B cell (primary cell): ENCODE measurements around the gene KRT35.

Experiments used
- EZH2 ChIP-seq: IDR thresholded peaks from 2 replicates; pipeline ENCODE4 v1.6.1; 2012; ENCODE audit warnings: borderline replicate concordance, low read depth, mild to moderate bottlenecking, moderate library complexity, low read length; ENCODE audit not compliant: insufficient read depth, poor library complexity, severe bottlenecking
- TF ChIP-seq, protein P1 (sequence below): fragments of 200-600 bp; IDR thresholded peaks from one replicate; pipeline ENCODE4 v1.8.0; 2022; ENCODE audit warnings: antibody characterized with exemption, mild to moderate bottlenecking

GRCh38 chr17:41504246-41504977 lies 23.5 kb upstream of the KRT35 start:
- TF ChIP-seq, protein P1, sequence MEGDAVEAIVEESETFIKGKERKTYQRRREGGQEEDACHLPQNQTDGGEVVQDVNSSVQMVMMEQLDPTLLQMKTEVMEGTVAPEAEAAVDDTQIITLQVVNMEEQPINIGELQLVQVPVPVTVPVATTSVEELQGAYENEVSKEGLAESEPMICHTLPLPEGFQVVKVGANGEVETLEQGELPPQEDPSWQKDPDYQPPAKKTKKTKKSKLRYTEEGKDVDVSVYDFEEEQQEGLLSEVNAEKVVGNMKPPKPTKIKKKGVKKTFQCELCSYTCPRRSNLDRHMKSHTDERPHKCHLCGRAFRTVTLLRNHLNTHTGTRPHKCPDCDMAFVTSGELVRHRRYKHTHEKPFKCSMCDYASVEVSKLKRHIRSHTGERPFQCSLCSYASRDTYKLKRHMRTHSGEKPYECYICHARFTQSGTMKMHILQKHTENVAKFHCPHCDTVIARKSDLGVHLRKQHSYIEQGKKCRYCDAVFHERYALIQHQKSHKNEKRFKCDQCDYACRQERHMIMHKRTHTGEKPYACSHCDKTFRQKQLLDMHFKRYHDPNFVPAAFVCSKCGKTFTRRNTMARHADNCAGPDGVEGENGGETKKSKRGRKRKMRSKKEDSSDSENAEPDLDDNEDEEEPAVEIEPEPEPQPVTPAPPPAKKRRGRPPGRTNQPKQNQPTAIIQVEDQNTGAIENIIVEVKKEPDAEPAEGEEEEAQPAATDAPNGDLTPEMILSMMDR: no peak
- no peak for TF ChIP-seq EZH2
